Measurements from ENCODE around the gene IMPA2.

Gene IMPA2

GRCh38 chr18:12028674-12029073, 47.4 kb downstream of the IMPA2 start:
- H3K36me3 ChIP-seq (ENCODE audit: control insufficient read depth, low read length) = no peaks in the 10 kb centered on the region; the same call in 1 of the 2 replicates

GRCh38 chr18:12029786-12030584, 48.7 kb downstream of the IMPA2 start:
- no peaks in the 10 kb centered on the region; the same call in 1 of the 2 replicates for H3K36me3 ChIP-seq (ENCODE audit: control insufficient read depth, low read length)
- H3K9me2 ChIP-seq (replicated peaks; ENCODE audit: control insufficient read depth, low read length) = no peaks in the 10 kb centered on the region
- H3K27ac ChIP-seq (ENCODE audit: low read depth, low read length) = no peak overlapping the region
- H3K27me3 ChIP-seq (ENCODE audit: control insufficient read depth, low read length) = no peaks in the 10 kb centered on the region
- no peaks in the 10 kb centered on the region for H3K4me1 ChIP-seq (ENCODE audit: control insufficient read depth, low read length)
- H3K9me3 ChIP-seq (ENCODE audit: control insufficient read depth, insufficient read depth, low read length) = no peaks in the 10 kb centered on the region
- H3K79me2 ChIP-seq (ENCODE audit: control insufficient read depth, low read length) = no peaks in the 10 kb centered on the region
- TF ChIP-seq EZH2phosphoT487 (IDR thresholded peaks at IDR 0.05; ENCODE audit: borderline replicate concordance, low read length) (no peak), CTCF (IDR thresholded peaks at IDR 0.05; ENCODE audit: low read depth, low read length, poor library complexity, severe bottlenecking) (no peak)
- no peak overlapping the region for H3K4me2 ChIP-seq (ENCODE audit: low read length)
- no peak overlapping the region for H3K4me3 ChIP-seq (ENCODE audit: low read length)
- no peaks in the 10 kb centered on the region for H3F3A ChIP-seq (ENCODE audit: control insufficient read depth, insufficient read depth)
- H4K20me1 ChIP-seq (ENCODE audit: control insufficient read depth, insufficient read depth, low read depth, low read length) = no peaks in the 10 kb centered on the region

More at GRCh38 chr18:12028674-12029073, 47.4 kb downstream of the IMPA2 start:
- TF ChIP-seq CTCF (IDR thresholded peaks at IDR 0.05; ENCODE audit: low read depth, low read length, poor library complexity, severe bottlenecking) (no peak), EZH2phosphoT487 (IDR thresholded peaks at IDR 0.05; ENCODE audit: borderline replicate concordance, low read length) (no peak)
- Histone ChIP-seq H3K79me2 (ENCODE audit: control insufficient read depth, low read length) (no peaks in the 10 kb centered on the region), H3K4me2 (ENCODE audit: low read length) (no peak overlapping the region), H3K27me3 (ENCODE audit: control insufficient read depth, low read length) (no peaks in the 10 kb centered on the region), H4K20me1 (ENCODE audit: control insufficient read depth, insufficient read depth, low read depth, low read length) (no peaks in the 10 kb centered on the region), H3K9me3 (ENCODE audit: control insufficient read depth, insufficient read depth, low read length) (no peaks in the 10 kb centered on the region), H3K27ac (ENCODE audit: low read depth, low read length) (no peak overlapping the region), H3K4me1 (ENCODE audit: control insufficient read depth, low read length) (no peaks in the 10 kb centered on the region), H3K4me3 (ENCODE audit: low read length) (no peak overlapping the region), H3K9me2 (replicated peaks; ENCODE audit: control insufficient read depth, low read length) (no peaks in the 10 kb centered on the region), H3F3A (ENCODE audit: control insufficient read depth, insufficient read depth) (no peaks in the 10 kb centered on the region)

GRCh38 chr18:12030670-12031069, 49.4 kb downstream of the IMPA2 start:
- TF ChIP-seq CTCF (IDR thresholded peaks at IDR 0.05; ENCODE audit: low read depth, low read length, poor library complexity, severe bottlenecking) (no peak), EZH2phosphoT487 (IDR thresholded peaks at IDR 0.05; ENCODE audit: borderline replicate concordance, low read length) (no peak)
- Histone ChIP-seq H3K4me1 (ENCODE audit: control insufficient read depth, low read length) (no peaks in the 10 kb centered on the region), H3K4me2 (ENCODE audit: low read length) (no peak overlapping the region), H3K27ac (ENCODE audit: low read depth, low read length) (no peak overlapping the region), H3K79me2 (ENCODE audit: control insufficient read depth, low read length) (no peaks in the 10 kb centered on the region), H3K4me3 (ENCODE audit: low read length) (no peak overlapping the region), H3K27me3 (ENCODE audit: control insufficient read depth, low read length) (no peaks in the 10 kb centered on the region), H3K9me3 (ENCODE audit: control insufficient read depth, insufficient read depth, low read length) (no peaks in the 10 kb centered on the region), H3F3A (ENCODE audit: control insufficient read depth, insufficient read depth) (no peaks in the 10 kb centered on the region), H3K36me3 (ENCODE audit: control insufficient read depth, low read length) (no peaks in the 10 kb centered on the region; the same call in 1 of the 2 replicates), H4K20me1 (ENCODE audit: control insufficient read depth, insufficient read depth, low read depth, low read length) (no peaks in the 10 kb centered on the region), H3K9me2 (replicated peaks; ENCODE audit: control insufficient read depth, low read length) (no peaks in the 10 kb centered on the region)

All from DOHH2 (cell line).